GM19238 (cell line): ENCODE data around the gene CPEB1.
A peak's percentile ranks its signal among the peaks of the same experiment; 100 is the strongest.

Experiments
- DNase-seq: peaks from one replicate; pipeline ENCODE4 v3.0.0; 2011; ENCODE audit warnings: low spot score; ENCODE audit not compliant: insufficient read length

CPEB1 gene

GRCh38 chr15:82647045-82647834 is at the start of gene CPEB1:
TSS of gene CPEB1 (minus strand) at chr15:82647363. CDS start at chr15:82628459, 18,904 bp downstream.
- no peak for DNase-seq

DNA sequence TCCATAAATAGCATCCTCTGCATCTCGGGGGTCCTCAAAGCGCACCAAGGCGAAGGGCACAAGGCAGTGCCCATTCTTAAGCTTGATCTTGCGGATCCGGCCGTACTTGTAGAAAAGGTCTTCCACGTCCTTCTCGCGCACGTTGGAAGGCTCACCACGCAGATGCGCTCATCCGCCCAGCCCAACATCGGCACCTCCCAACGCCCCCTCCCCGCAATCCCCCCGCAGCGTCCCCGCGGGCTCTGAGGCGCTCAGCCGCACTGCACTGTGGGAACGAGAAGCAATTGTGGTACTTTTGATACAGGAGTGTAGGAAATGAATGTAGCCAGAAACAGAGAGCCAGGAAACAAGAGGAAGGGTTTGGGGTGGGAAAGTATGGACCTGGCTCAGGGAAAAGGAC is 45.0 kb upstream of the CPEB1 start:
- DNase-seq = no peak

- DNase-seq = no peak
Observed at GRCh38 chr15:82689147-82689546, 42.0 kb upstream of the CPEB1 start.

DNA sequence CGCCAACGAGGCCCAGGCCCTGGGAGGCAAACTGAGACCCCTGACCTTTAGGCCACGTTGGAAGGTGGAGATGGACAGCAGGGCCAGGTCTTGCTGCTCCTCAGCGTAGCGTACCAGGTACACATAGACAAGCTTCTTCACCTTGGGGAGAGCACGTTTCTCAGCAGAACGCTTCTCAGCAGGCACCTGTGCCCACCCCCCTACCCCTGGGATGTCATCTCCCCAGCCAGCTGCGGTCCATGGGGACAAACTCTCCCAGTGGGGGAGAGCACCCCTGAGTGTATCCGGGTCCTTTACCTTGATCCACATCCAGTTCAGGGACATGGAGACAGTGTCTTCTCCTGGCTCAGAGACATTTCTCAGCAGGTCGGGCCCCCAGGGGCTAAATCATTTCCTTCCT is 41.5 kb upstream of the CPEB1 start:
- no peak for DNase-seq

DNA sequence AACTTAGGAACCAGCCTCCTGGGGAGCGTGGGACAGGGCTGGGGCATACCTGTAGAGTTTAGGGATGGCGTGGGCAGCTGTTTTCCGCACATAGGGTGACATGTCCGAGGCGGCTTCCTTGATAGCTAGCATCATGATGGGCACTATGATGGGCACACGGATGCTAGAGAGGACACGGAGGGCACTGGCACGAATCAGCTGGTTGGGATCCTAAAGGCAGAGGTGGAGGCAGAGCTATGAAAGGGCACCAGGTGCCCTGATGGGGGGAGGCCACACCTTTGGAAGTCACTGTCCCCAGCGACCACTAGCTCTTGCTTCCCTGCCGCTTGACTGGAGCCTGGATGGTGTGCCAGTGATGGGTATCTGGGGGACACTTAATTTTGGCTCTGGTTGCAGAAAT is 34.2 kb upstream of the CPEB1 start:
- DNase-seq = no peak

DNA sequence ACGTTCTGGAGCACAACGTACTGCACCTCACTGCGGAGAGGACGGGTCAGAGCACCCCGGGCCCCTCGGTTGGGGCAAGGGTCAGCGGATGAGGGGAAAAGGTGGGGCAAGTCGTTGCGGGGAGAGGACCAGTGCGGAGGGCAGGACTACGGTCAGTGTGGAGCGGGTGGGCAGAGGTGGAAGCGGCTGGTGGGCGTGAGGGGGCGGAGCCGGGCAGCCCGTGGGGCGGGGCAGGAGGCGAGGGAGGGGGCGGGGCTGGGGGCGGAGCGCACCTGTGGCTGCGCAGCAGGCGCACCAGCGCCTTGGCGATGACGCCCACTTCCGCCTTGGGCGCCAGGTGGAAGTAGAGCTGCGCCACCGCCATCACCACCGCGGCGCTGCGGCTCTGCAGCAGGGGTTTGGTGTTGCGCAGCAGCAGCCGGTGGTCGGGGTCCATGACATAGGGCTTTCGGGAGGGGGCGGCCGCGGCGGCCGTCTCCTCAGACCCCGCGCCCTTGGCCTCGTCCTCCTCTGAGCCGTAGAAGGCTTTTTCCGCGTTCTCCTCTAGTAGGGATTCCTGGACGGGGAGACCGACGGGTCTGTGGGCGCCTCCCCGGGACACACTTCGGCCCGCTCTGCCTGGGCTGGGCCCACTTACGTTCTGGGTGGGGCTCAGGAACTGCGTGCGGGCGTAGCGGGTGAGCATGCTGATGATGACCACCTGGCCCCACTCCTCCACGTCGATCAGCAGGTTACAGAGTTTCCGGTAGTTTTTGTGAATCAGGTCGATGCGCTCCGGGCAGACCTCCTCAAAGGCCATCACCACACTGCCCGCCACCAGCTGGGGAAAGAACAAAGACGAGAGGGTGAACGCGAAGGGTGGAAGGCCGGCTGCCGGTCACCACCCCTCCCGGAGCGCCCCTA is 33.3 kb upstream of the CPEB1 start:
- peak; percentile 61 for DNase-seq

DNA sequence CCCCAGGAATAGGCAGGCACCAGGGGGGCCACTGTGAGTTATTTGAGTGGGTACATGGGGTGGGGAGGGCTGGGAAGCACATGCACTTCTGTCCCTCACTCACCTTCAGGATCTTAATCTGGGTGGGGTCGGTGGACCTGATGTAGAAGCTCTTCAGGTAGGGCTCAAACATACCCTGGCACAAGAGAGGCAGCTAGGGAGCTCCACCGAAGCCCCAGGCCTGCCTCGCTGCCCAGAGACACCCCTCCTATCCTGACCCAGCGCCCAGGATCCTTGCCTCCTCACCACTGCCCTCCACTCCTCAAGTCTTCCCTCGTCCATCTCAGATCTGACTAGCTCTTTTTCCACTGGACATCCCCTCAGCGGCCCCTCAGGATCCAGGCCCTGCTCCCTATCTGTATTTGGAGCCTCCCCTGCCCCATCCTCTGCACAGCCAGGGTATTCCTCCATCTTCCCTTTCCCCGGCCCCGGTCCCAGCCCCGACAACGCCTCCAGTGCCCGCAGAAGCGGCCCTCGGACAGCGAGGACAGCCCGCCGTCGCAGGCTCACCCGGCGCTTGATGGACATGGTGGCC is 32.5 kb upstream of the CPEB1 start:
- no peak for DNase-seq

DNA sequence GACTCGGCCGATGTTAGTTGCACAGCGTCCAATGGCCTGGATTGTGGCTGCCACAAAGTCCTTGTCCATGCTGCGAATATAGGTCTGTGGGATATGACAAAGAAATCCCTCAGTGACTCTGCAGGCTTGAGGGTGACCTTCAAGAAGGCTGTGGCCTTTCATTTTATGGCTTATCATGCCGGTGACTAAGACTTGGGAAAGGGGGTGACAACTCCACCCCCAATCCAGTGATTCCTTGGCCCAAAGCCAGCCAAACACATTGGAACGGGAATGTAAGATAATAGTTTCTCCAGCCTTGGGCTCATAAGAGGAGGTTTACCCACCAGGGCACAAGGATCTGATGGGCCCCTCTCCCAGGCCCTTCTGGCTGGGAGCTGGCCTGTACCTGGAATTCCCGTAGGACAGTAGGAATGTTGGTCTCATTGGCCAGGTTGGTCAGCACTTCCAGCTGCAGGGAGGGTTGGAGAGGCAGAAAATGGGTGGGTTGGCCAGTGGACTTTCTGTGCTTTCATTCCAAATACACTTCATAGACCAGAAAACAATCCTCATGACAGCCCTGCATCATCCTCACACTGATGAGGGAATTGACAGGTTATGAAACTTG is 30.7 kb upstream of the CPEB1 start:
- DNase-seq = no peak

DNA sequence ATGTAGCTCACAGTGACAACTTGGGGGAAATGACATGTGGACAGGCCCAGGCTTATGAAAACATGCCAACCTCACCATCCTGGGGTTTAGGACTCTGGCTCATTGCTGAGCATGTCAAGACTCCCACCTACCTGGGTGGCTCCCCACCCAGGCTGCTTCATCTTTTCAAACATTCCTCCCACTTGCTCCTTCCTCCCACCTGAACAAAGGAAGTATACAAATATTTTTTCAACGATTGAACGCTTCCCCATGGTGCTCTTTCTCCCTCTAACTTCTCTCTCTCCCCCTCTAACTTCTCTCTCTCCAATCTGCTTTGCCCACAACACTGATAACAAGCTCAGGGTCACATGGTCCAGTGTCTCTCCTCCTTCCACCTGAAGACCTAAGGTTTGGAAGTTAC is 27.7 kb upstream of the CPEB1 start:
- no peak for DNase-seq

DNA sequence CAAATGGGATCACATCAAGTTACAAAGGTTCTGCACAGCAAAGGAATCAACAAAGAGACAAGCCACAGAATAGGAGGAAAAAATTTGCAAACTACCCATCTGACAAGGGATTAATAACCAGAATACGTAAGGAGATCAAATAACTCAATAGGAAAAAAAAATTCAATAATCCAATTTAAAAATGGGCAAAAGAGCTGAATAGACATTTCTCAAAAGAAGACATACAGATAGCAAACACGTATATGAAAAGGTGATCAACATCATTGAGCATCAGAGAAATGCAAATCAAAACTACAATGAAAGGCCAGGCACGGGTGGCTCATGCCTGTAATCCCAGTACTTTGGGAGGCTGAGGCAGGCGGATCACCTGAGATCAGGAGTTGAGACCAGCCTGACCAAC is 23.5 kb upstream of the CPEB1 start:
- no peak for DNase-seq

GRCh38 chr15:82666606-82667005 is 19.4 kb upstream of the CPEB1 start:
- no peak for DNase-seq

- DNase-seq = no peak
Observed at GRCh38 chr15:82664021-82664420, 16.9 kb upstream of the CPEB1 start.

GRCh38 chr15:82663186-82663600 is 16.0 kb upstream of the CPEB1 start:
- no peak for DNase-seq

GRCh38 chr15:82662641-82663040 is 15.5 kb upstream of the CPEB1 start:
- DNase-seq = no peak

- DNase-seq = no peak
Observed at GRCh38 chr15:82660378-82660777, 13.2 kb upstream of the CPEB1 start.

DNA sequence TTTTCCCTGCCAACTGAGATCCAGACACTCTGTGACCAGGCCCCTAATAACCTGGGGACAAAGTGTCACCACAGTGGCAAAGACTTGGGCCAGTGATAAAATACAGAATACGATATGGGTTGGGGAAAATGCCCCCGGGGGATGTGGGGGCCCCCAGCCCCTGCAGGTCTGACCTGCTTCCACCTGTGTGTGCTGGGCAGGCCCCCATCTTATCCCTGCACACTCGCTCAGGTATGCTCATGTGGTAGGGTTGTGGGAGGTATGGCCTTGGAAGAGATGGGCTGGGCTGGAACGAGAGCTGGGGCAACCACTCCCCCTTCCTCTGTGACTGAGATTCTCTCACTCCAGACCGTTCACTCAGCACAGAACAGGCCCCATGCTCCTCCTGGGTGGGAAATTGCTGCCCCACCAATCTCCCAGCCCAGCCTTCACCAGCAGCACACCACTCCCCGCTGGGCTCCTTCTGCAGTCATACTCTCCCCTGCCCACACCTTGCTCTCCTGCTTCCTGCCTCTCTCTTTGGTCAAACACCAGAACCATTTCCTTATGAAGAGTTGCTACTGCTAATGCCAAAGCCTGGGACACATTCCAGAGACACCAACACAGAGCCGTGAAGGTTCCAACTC is 9.6 kb upstream of the CPEB1 start:
- no peak for DNase-seq

- no peak for DNase-seq
Observed at GRCh38 chr15:82655606-82656005, 8.4 kb upstream of the CPEB1 start.

GRCh38 chr15:82653483-82654168 is 6.5 kb upstream of the CPEB1 start:
- no peak for DNase-seq

DNA sequence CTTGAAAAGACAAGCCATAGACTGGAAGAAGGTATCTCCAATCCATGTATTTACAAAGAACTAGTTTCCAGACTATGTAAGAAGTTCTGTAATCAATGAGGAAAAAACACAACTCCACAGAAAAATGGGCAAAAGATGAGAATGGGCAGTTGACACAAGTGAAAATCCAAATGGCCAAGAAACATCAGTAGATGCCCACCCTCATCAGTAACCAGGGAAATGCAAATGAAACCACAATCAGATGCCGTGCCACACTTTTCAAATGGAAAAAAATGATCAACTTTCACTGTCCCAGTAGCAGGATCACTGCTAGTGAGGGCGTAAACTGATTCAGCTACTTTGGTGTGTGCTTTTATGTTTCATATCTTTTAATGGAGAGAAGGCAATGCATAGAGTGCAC is 4.5 kb upstream of the CPEB1 start:
- no peak for DNase-seq

GRCh38 chr15:82650046-82650670 is 3.0 kb upstream of the CPEB1 start:
- DNase-seq = no peak
